CD4-positive, alpha-beta T cell (primary cell): Measurements from ENCODE around the gene CHRNB4. TPM values are rescaled to one million over a fixed set of nuclear protein-coding genes. Genes with fewer than 3 reads are reported as not detected.

ENCODE experiments used
- ATAC-seq: fragments of 200-7000 bp; cut with Tn5 transposase; one replicate; pipeline ENCODE4 v1.10.0; 2022; ENCODE audit warnings: mild to moderate bottlenecking; ENCODE audit not compliant: poor library complexity
- CTCF ChIA-PET: fragments of 350-600 bp; sonication (Branson Sonifier 250); formaldehyde crosslinking; loops from one replicate; lab custom pipeline; 2021; ENCODE audit warnings: antibody characterized with exemption, inconsistent platforms; lab: Charles Lee
- POLR2A ChIA-PET: fragments of 350-600 bp; sonication (Branson Sonifier 250); formaldehyde crosslinking; loops from one replicate; lab custom pipeline; 2021; ENCODE audit warnings: antibody characterized with exemption, inconsistent platforms; lab: Charles Lee
- DNase-seq, 14 experiments: peaks; one replicate each; pipeline ENCODE4 v3.0.0-alpha.2; 2013 to 2020; ENCODE audit warnings: mixed read lengths in 2 of 14
- H3K27ac ChIP-seq, 2 donors: one replicate each; pipeline versions ENCODE4 v1.5.1 to v1.7.0; 2013; ENCODE audit warnings: low read length in 2 of 2, low read depth in 1 of 2, mild to moderate bottlenecking in 1 of 2
- H3K27me3 ChIP-seq, 2 experiments: 1 replicate in 1 of 2; 2 replicates in 1 of 2; pipeline versions ENCODE4 v1.6.1 to v1.7.0; 2013; ENCODE audit warnings: low read length in 2 of 2, control low read depth in 1 of 2, mild to moderate bottlenecking in 1 of 2, moderate library complexity in 1 of 2; ENCODE audit not compliant: insufficient read depth in 2 of 2, control insufficient read depth in 1 of 2
- H3K36me3 ChIP-seq: one replicate; pipeline ENCODE4 v1.6.1; 2013; ENCODE audit warnings: low read length, control low read depth; ENCODE audit not compliant: insufficient read depth
- H3K4me1 ChIP-seq: one replicate; pipeline ENCODE4 v1.6.1; 2013; ENCODE audit warnings: low read length, control low read depth; ENCODE audit not compliant: insufficient read depth
- H3K4me3 ChIP-seq: one replicate; pipeline ENCODE4 v1.5.1; 2013; ENCODE audit warnings: mild to moderate bottlenecking, low read length, moderate library complexity
- H3K9me3 ChIP-seq, 2 experiments: 1 replicate in 1 of 2; 2 replicates in 1 of 2; pipeline versions ENCODE4 v1.6.1 to v1.7.0; 2013; ENCODE audit warnings: low read length in 2 of 2, mild to moderate bottlenecking in 2 of 2, control low read depth in 1 of 2, moderate library complexity in 1 of 2; ENCODE audit not compliant: control insufficient read depth in 1 of 2, insufficient read depth in 1 of 2
- H3K27ac Mint-ChIP-seq: one replicate; pipeline ENCODE4 v1.8.0; 2020; ENCODE audit warnings: mixed read lengths
- H3K27me3 Mint-ChIP-seq: one replicate; pipeline ENCODE4 v1.8.0; 2021; ENCODE audit warnings: mixed read lengths
- H3K36me3 Mint-ChIP-seq: one replicate; pipeline ENCODE4 v1.8.0; 2021; ENCODE audit warnings: low read depth, mixed read lengths
- H3K4me1 Mint-ChIP-seq: one replicate; pipeline ENCODE4 v1.8.0; 2021; ENCODE audit warnings: low read depth, mixed read lengths
- H3K4me3 Mint-ChIP-seq: one replicate; pipeline ENCODE4 v1.8.0; 2020; ENCODE audit warnings: mild to moderate bottlenecking, mixed read lengths
- H3K9me3 Mint-ChIP-seq: one replicate; pipeline ENCODE4 v1.8.0; 2020; ENCODE audit warnings: mixed read lengths
- CTCF ChIP-seq: fragments of 200-600 bp; IDR thresholded peaks from one replicate; pipeline ENCODE4 v1.8.0; 2022; ENCODE audit warnings: antibody characterized with exemption, mild to moderate bottlenecking
- intact Hi-C, 2 experiments: fragments of 100-400 bp; cut with DNase I in 1 of 2; cut with micrococcal nuclease in 1 of 2; formaldehyde crosslinking; loops; one replicate each; pipeline versions ENCODE4 v1.15.1 to v1.9.0; 2023 to 2025; cut with DNase I, micrococcal nuclease
- total RNA-seq, 174 experiments: library from RNA in 2 of 174; stranded (reverse) in 2 of 174; gene quantifications; one replicate each; pipeline ENCODE4 v1.2.3 and lab custom pipeline; 2021 to 2026

The CHRNB4 gene
- total RNA-seq, 2 experiments from 2014 or later, result not detected

- Mint-ChIP-seq H3K9me3 (no peaks in the 10 kb centered on the region), H3K4me1 (peaks cover 6% of the 10 kb centered on the region), H3K36me3 (no peaks in the 10 kb centered on the region), H3K27ac (no peak overlapping the region), H3K4me3 (no peak overlapping the region), H3K27me3 (peaks cover 15% of the 10 kb centered on the region)
- Histone ChIP-seq H3K4me1 (peaks cover 15% of the 10 kb centered on the region), H3K36me3 (no peaks in the 10 kb centered on the region), H3K4me3 (no peak overlapping the region), H3K9me3 (peaks cover 9% of the 10 kb centered on the region in 2 experiments), H3K27me3 (peaks cover 11 to 25% of the 10 kb centered on the region in 2 experiments), H3K27ac (no peak overlapping the region)
- ChIA-PET POLR2A (no interaction called here), CTCF (no interaction called here)
- intact Hi-C loops, result loop anchor here in 1 of 2 experiments (5.0 kb wide), 2 partner anchors 71 to 546 kb away; no protein-coding TSS in a partner anchor
- TF ChIP-seq CTCF, result no peak
- DNase-seq (no peak), ATAC-seq (no peak)
Observed at GRCh38 chr15:78636378-78636859, 4.6 kb downstream of the CHRNB4 start.

- ChIA-PET CTCF (no interaction called here), POLR2A (no interaction called here)
- Histone ChIP-seq H3K36me3 (no peaks in the 10 kb centered on the region), H3K9me3 (peaks cover 9% of the 10 kb centered on the region in 2 experiments), H3K4me3 (no peak overlapping the region), H3K27me3 (peaks cover 8 to 19% of the 10 kb centered on the region in 2 experiments), H3K27ac (no peak overlapping the region), H3K4me1 (peaks cover 4% of the 10 kb centered on the region)
- peaks cover 13% of the 10 kb centered on the region for H3K27me3 Mint-ChIP-seq
- DNase-seq (no peak), ATAC-seq (no peak)
- no peak overlapping the region for H3K4me3 Mint-ChIP-seq
- TF ChIP-seq CTCF, result no peak
- intact Hi-C loops, result loop anchor here in 1 of 2 experiments (5.0 kb wide), 2 partner anchors 72 to 547 kb away; no protein-coding TSS in a partner anchor
- H3K9me3 Mint-ChIP-seq, result no peaks in the 10 kb centered on the region
- no peaks in the 10 kb centered on the region for H3K36me3 Mint-ChIP-seq
- no peaks in the 10 kb centered on the region for H3K4me1 Mint-ChIP-seq
- H3K27ac Mint-ChIP-seq, result no peak overlapping the region
Observed at GRCh38 chr15:78635346-78635745, 5.7 kb downstream of the CHRNB4 start.

GRCh38 chr15:78634210-78635145, 6.5 kb downstream of the CHRNB4 start:
- TF ChIP-seq CTCF, result no peak
- Mint-ChIP-seq H3K9me3 (no peaks in the 10 kb centered on the region), H3K36me3 (no peaks in the 10 kb centered on the region), H3K4me1 (no peaks in the 10 kb centered on the region), H3K27ac (no peak overlapping the region), H3K4me3 (no peak overlapping the region), H3K27me3 (peaks cover 13% of the 10 kb centered on the region)
- DNase-seq, result no peak
- no peaks in the 10 kb centered on the region for H3K4me1 ChIP-seq
- POLR2A ChIA-PET, result no interaction called here
- CTCF ChIA-PET, result no interaction called here
- no peak overlapping the region for H3K27ac ChIP-seq
- intact Hi-C loops, result loop anchor here in 1 of 2 experiments (5.0 kb wide), 2 partner anchors 73 to 548 kb away; no protein-coding TSS in a partner anchor
- no peak for ATAC-seq
- H3K27me3 ChIP-seq, result peaks cover 6 to 11% of the 10 kb centered on the region in 2 experiments
- no peak overlapping the region for H3K4me3 ChIP-seq
- no peaks in the 10 kb centered on the region for H3K36me3 ChIP-seq
- H3K9me3 ChIP-seq, result peaks cover 9% of the 10 kb centered on the region in 2 experiments
